HCT116 (cell line): ENCODE results near the gene XPNPEP2.

Experiments used
- EZH2 ChIP-seq: fragments of 200-600 bp; sonication (generic); IDR thresholded peaks from 2 replicates; pipeline ENCODE4 v1.6.1; 2017; ENCODE audit warnings: antibody characterized with exemption, mixed run types
- EZH2phosphoT487 ChIP-seq: fragments of 200-600 bp; IDR thresholded peaks from 2 replicates; pipeline ENCODE4 v1.6.1; 2018; ENCODE audit warnings: antibody characterized with exemption, borderline replicate concordance
- POLR2A ChIP-seq: IDR thresholded peaks from 2 replicates; pipeline ENCODE4 v1.7.0; 2011; ENCODE audit warnings: borderline replicate concordance; ENCODE audit not compliant: insufficient read depth, insufficient read length; ENCODE audit errors: extremely low read depth
- SP1 ChIP-seq: IDR thresholded peaks from 2 replicates; pipeline ENCODE4 v1.6.1; 2012; ENCODE audit warnings: low read depth
- TF ChIP-seq, protein P1 (sequence below), 3 experiments: fragments of 200-600 bp in 1 of 3; sonication (generic) in 1 of 3; IDR thresholded peaks in 2 of 3; conservative IDR thresholded peaks in 1 of 3; 2 replicates each; pipeline ENCODE4 v1.5.1; 2012 to 2017; ENCODE audit warnings: low read depth in 2 of 3, low read length in 2 of 3, antibody characterized with exemption in 1 of 3, borderline replicate concordance in 1 of 3, control low read depth in 1 of 3, mild to moderate bottlenecking in 1 of 3, mixed read lengths in 1 of 3, mixed run types in 1 of 3, moderate library complexity in 1 of 3; ENCODE audit not compliant: insufficient read depth in 1 of 3

DNA sequence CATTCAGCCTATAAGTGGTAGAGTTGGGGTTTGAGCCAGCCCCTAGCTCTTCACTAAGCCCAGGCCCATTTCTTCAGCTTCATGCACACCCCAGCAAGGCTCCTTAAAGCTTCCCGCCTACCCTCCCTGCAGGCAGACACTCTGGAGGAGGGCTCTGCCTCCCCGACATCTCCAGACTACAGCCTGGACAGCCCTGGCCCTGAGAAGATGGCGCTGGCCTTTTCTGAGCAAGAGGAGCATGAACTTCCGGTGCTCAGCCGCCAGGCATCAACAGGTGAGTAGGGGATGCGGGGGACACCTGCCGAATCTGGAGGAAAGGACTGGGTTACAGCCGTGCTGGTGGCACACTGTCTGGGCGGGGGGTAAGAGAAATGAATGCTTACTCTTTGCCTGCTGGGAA is 52.0 kb downstream of the XPNPEP2 start:
- TF ChIP-seq, protein P1, sequence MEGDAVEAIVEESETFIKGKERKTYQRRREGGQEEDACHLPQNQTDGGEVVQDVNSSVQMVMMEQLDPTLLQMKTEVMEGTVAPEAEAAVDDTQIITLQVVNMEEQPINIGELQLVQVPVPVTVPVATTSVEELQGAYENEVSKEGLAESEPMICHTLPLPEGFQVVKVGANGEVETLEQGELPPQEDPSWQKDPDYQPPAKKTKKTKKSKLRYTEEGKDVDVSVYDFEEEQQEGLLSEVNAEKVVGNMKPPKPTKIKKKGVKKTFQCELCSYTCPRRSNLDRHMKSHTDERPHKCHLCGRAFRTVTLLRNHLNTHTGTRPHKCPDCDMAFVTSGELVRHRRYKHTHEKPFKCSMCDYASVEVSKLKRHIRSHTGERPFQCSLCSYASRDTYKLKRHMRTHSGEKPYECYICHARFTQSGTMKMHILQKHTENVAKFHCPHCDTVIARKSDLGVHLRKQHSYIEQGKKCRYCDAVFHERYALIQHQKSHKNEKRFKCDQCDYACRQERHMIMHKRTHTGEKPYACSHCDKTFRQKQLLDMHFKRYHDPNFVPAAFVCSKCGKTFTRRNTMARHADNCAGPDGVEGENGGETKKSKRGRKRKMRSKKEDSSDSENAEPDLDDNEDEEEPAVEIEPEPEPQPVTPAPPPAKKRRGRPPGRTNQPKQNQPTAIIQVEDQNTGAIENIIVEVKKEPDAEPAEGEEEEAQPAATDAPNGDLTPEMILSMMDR (IDR thresholded peaks at IDR 0.05 in 2 of 3, conservative IDR thresholded peaks at IDR 0.05 in 1 of 3; ENCODE audit: borderline replicate concordance in 1 of 3, insufficient read depth in 1 of 3, low read depth in 2 of 3, low read length in 2 of 3), result no peak
- TF ChIP-seq EZH2 (no peak), SP1 (no peak), POLR2A (no peak), EZH2phosphoT487 (no peak)
